GM12864 (cell line): ENCODE results near the gene ZNF382.

Experiments used
- DNase-seq: peaks from one replicate; pipeline ENCODE4 v3.0.0-alpha.2; 2011; ENCODE audit warnings: low read depth
- H3K4me3 ChIP-seq: 2 replicates; pipeline ENCODE4 v1.5.1; 2011; ENCODE audit warnings: mild to moderate bottlenecking, low read depth, low read length, control low read depth
- TF ChIP-seq, protein P1 (sequence below): IDR thresholded peaks from 2 replicates; pipeline ENCODE4 v1.5.1; 2011; ENCODE audit warnings: low read depth, mild to moderate bottlenecking, moderate library complexity, low read length, control low read depth, inconsistent platforms; ENCODE audit errors: missing control alignments

ZNF382 gene

DNA sequence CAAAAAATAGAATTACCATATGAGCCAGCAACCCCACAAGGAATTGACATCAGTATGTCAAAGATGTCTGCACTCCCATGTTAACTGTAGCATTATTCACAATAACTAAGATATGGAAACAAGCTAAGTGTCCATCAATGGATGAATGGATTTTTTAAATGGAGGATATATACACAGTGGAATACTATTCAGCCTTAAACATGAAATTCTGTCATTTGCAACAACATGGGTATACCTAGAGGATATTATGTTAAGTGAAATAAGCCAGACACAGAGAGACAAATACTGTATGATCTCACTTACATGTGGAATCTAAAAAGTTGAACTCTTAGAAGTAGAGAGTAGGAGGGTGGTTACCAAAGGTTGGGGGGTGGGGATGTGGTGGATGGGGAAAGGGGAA is 74.3 kb downstream of the ZNF382 start:
- DNase-seq, result no peak
- H3K4me3 ChIP-seq, result no peak overlapping the region
- TF ChIP-seq, protein P1, sequence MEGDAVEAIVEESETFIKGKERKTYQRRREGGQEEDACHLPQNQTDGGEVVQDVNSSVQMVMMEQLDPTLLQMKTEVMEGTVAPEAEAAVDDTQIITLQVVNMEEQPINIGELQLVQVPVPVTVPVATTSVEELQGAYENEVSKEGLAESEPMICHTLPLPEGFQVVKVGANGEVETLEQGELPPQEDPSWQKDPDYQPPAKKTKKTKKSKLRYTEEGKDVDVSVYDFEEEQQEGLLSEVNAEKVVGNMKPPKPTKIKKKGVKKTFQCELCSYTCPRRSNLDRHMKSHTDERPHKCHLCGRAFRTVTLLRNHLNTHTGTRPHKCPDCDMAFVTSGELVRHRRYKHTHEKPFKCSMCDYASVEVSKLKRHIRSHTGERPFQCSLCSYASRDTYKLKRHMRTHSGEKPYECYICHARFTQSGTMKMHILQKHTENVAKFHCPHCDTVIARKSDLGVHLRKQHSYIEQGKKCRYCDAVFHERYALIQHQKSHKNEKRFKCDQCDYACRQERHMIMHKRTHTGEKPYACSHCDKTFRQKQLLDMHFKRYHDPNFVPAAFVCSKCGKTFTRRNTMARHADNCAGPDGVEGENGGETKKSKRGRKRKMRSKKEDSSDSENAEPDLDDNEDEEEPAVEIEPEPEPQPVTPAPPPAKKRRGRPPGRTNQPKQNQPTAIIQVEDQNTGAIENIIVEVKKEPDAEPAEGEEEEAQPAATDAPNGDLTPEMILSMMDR, result no peak
